HCT116 (cell line): ENCODE results near the gene FADS6. TPM values are rescaled to one million over a fixed set of nuclear protein-coding genes. Genes with fewer than 3 reads are reported as not detected.

Source experiments
- ATAC-seq: fragments of 200-7000 bp; cut with Tn5 transposase; 2 replicates; pipeline ENCODE4 v1.9.1; 2020; ENCODE audit warnings: mild to moderate bottlenecking, moderate library complexity
- BruUV-seq: library from RNA; stranded (reverse); fragments of 400-500 nt; replicated peaks from 2 replicates; lab custom pipeline; 2021; lab: Mats Ljungman, UMichigan
- CTCF ChIA-PET: fragments of 300-600 bp; sonication (Branson Sonifier 250); formaldehyde crosslinking; loops from one replicate; lab custom pipeline; 2021; ENCODE audit warnings: antibody characterized with exemption; lab: Charles Lee
- POLR2A ChIA-PET: fragments of 300-600, 350-600 bp; sonication (Branson Sonifier 250); formaldehyde crosslinking; loops from one replicate; lab custom pipeline; 2021; ENCODE audit warnings: antibody characterized with exemption; lab: Charles Lee
- RAD21 ChIA-PET, 2 experiments: fragments of 300-600 bp; sonication (Branson Sonifier 250); formaldehyde crosslinking; loops; one replicate each; lab custom pipeline; 2023; ENCODE audit warnings: low total read pairs in 2 of 2; ENCODE audit not compliant: uncharacterized antibody in 2 of 2, unreplicated experiment in 2 of 2, low non-redundant PET in 1 of 2; lab: Charles Lee
- DNase-seq: peaks from one replicate; pipeline ENCODE4 v3.0.0-alpha.2; 2010; ENCODE audit warnings: low read depth, low spot score
- H2AFZ ChIP-seq: fragments of 200-600 bp; shearing (Covaris generic), sonication (generic); 2 replicates; pipeline ENCODE4 v1.6.1; 2017; ENCODE audit warnings: low read depth, mixed run types, mixed read lengths, antibody characterized with exemption, low read length; ENCODE audit not compliant: poor library complexity, severe bottlenecking
- H3K27ac ChIP-seq: 2 replicates; pipeline ENCODE4 v1.5.1; 2012; ENCODE audit warnings: low read depth, low read length
- H3K27me3 ChIP-seq: fragments of 200-600 bp; sonication (generic); 2 replicates; pipeline ENCODE4 v1.6.1; 2016; ENCODE audit warnings: mixed run types, low read length, mixed read lengths; ENCODE audit not compliant: insufficient read depth
- H3K36me3 ChIP-seq, 2 experiments: fragments of 200-500 bp in 1 of 2; fragments of 200-600 bp in 1 of 2; sonication (Bioruptor generic) in 1 of 2; sonication (generic) in 1 of 2; 2 replicates each; pipeline versions ENCODE4 v1.5.1 to v1.6.1; 2014 to 2016; ENCODE audit warnings: low read length in 2 of 2, inconsistent platforms in 1 of 2, mixed read lengths in 1 of 2, mixed run types in 1 of 2; ENCODE audit not compliant: insufficient read depth in 2 of 2, control insufficient read depth in 1 of 2
- H3K4me1 ChIP-seq, 2 experiments: fragments of 200-600 bp in 1 of 2; sonication (generic) in 1 of 2; 2 replicates each; pipeline versions ENCODE4 v1.5.1 to v1.6.1; 2012 to 2017; ENCODE audit warnings: low read length in 2 of 2, inconsistent platforms in 1 of 2, mild to moderate bottlenecking in 1 of 2, mixed read lengths in 1 of 2, mixed run types in 1 of 2, moderate library complexity in 1 of 2; ENCODE audit not compliant: insufficient read depth in 2 of 2, control insufficient read depth in 1 of 2
- H3K4me2 ChIP-seq: fragments of 200-600 bp; sonication (generic); 2 replicates; pipeline ENCODE4 v1.6.1; 2017; ENCODE audit warnings: mixed run types, low read length, mixed read lengths
- H3K4me3 ChIP-seq, 2 experiments: fragments of 200-600 bp in 1 of 2; sonication (generic) in 1 of 2; replicated peaks in 1 of 2; 2 replicates each; pipeline ENCODE4 v1.5.1; 2011 to 2016; ENCODE audit warnings: low read length in 2 of 2, control low read depth in 1 of 2, low read depth in 1 of 2, mild to moderate bottlenecking in 1 of 2, mixed read lengths in 1 of 2, mixed run types in 1 of 2
- H3K79me2 ChIP-seq: fragments of 200-600 bp; sonication (generic); 2 replicates; pipeline ENCODE4 v1.6.1; 2017; ENCODE audit warnings: mild to moderate bottlenecking, mixed run types, low read length, moderate library complexity, mixed read lengths; ENCODE audit not compliant: insufficient read depth
- H3K9ac ChIP-seq: fragments of 200-600 bp; sonication (generic); 2 replicates; pipeline ENCODE4 v1.6.1; 2016; ENCODE audit warnings: low read length, mixed read lengths
- H3K9me2 ChIP-seq: fragments of 200-600 bp; sonication (generic), shearing (Covaris generic); 2 replicates; pipeline ENCODE4 v1.6.1; 2017; ENCODE audit warnings: mixed run types, mild to moderate bottlenecking, moderate library complexity; ENCODE audit not compliant: insufficient read depth
- H3K9me3 ChIP-seq, 2 experiments: fragments of 200-500 bp in 1 of 2; fragments of 200-600 bp in 1 of 2; sonication (Bioruptor generic) in 1 of 2; sonication (generic) in 1 of 2; 2 replicates each; pipeline ENCODE4 v1.6.1; 2014 to 2017; ENCODE audit warnings: low read length in 2 of 2, mixed read lengths in 2 of 2, inconsistent platforms in 1 of 2, low read depth in 1 of 2, mild to moderate bottlenecking in 1 of 2, mixed run types in 1 of 2, moderate library complexity in 1 of 2; ENCODE audit not compliant: control insufficient read depth in 1 of 2, insufficient read depth in 1 of 2
- H4K20me1 ChIP-seq: fragments of 200-600 bp; sonication (generic), shearing (Covaris generic); 2 replicates; pipeline ENCODE4 v1.6.1; 2017; ENCODE audit warnings: mixed run types, mild to moderate bottlenecking, moderate library complexity; ENCODE audit not compliant: insufficient read depth
- CBX3 ChIP-seq: IDR thresholded peaks from 2 replicates; pipeline ENCODE4 v1.6.1; 2012; ENCODE audit warnings: low read depth
- CEBPB ChIP-seq: IDR thresholded peaks from 2 replicates; pipeline ENCODE4 v1.6.1; 2012; ENCODE audit warnings: low read depth
- EGR1 ChIP-seq: IDR thresholded peaks from 2 replicates; pipeline ENCODE4 v1.6.1; 2012; ENCODE audit warnings: low read depth
- ELF1 ChIP-seq: IDR thresholded peaks from 2 replicates; pipeline ENCODE4 v1.6.1; 2012; ENCODE audit warnings: low read depth, borderline replicate concordance
- EZH2 ChIP-seq: fragments of 200-600 bp; sonication (generic); IDR thresholded peaks from 2 replicates; pipeline ENCODE4 v1.6.1; 2017; ENCODE audit warnings: antibody characterized with exemption, mixed run types
- FOSL1 ChIP-seq: IDR thresholded peaks from 2 replicates; pipeline ENCODE4 v1.6.1; 2012; ENCODE audit warnings: low read depth
- JUND ChIP-seq: IDR thresholded peaks from 2 replicates; pipeline ENCODE4 v1.6.1; 2012
- POLR2A ChIP-seq: IDR thresholded peaks from 2 replicates; pipeline ENCODE4 v1.7.0; 2011; ENCODE audit warnings: borderline replicate concordance; ENCODE audit not compliant: insufficient read depth, insufficient read length; ENCODE audit errors: extremely low read depth
- SIN3A ChIP-seq: IDR thresholded peaks from 2 replicates; pipeline ENCODE4 v1.6.1; 2012; ENCODE audit warnings: low read depth
- SRF ChIP-seq: IDR thresholded peaks from 2 replicates; pipeline ENCODE4 v1.6.1; 2012; ENCODE audit warnings: low read depth
- TCF7L2 ChIP-seq: IDR thresholded peaks from 2 replicates; pipeline ENCODE4 v1.7.0; 2011; ENCODE audit warnings: borderline replicate concordance, inconsistent platforms; ENCODE audit not compliant: insufficient read depth, insufficient read length; ENCODE audit errors: extremely low read depth
- YY1 ChIP-seq: IDR thresholded peaks from 2 replicates; pipeline ENCODE4 v1.6.1; 2011; ENCODE audit warnings: low read length, low read depth, moderate library complexity, mild to moderate bottlenecking; ENCODE audit not compliant: insufficient replicate concordance; ENCODE audit errors: extremely low read depth
- ZNF274 ChIP-seq: fragments of 200-500 bp; sonication (Bioruptor generic); IDR thresholded peaks from 2 replicates; pipeline ENCODE4 v1.6.1; 2014; ENCODE audit warnings: mild to moderate bottlenecking, low read depth, low read length, inconsistent platforms
- intact Hi-C: fragments of 100-400 bp; cut with micrococcal nuclease; formaldehyde crosslinking; loops from 2 replicates; pipeline ENCODE4 v1.10.0; 2022
- total RNA-seq: library from RNA; stranded (reverse); gene quantifications from one replicate; pipeline ENCODE4 v1.2.1, GENCODE V29; 2021; ENCODE audit not compliant: unreplicated experiment
- TF ChIP-seq, protein P1 (sequence below): IDR thresholded peaks from 2 replicates; pipeline ENCODE4 v1.6.1; 2012
- TF ChIP-seq, protein P2 (sequence below): IDR thresholded peaks from 2 replicates; pipeline ENCODE4 v1.6.1; 2012
- TF ChIP-seq, protein P3 (sequence below), 3 experiments: fragments of 200-600 bp in 1 of 3; sonication (generic) in 1 of 3; IDR thresholded peaks in 2 of 3; conservative IDR thresholded peaks in 1 of 3; 2 replicates each; pipeline ENCODE4 v1.5.1; 2012 to 2017; ENCODE audit warnings: low read depth in 2 of 3, low read length in 2 of 3, antibody characterized with exemption in 1 of 3, borderline replicate concordance in 1 of 3, control low read depth in 1 of 3, mild to moderate bottlenecking in 1 of 3, mixed read lengths in 1 of 3, mixed run types in 1 of 3, moderate library complexity in 1 of 3; ENCODE audit not compliant: insufficient read depth in 1 of 3

Gene FADS6
- total RNA-seq, 1 experiment from 2014 or later, result not detected

DNA sequence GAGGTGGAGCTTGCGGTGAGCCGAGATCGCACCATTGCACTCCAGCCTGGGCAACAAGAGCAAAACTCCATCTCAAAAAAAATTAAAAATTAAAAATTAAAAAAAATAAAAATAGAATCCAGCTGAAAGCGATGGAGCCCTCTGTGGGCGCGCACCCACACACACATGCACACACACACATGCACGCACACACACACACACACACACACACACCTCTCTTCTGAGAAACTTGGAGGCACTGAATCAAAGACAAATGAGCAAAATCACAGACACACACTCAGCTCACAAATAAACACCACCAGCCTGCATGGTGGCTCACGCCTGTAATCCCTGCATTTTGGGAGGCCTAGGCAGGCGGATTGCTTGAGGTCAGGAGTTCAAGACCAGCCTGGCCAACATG, 9.6 kb upstream of the FADS6 start:
- intact Hi-C loops, result no loop called here
- H3K9me3 ChIP-seq, result no peaks in the 10 kb centered on the region
- no peak overlapping the region for H3K4me3 ChIP-seq
- no peaks in the 10 kb centered on the region for H4K20me1 ChIP-seq
- no peak overlapping the region for H3K4me2 ChIP-seq
- POLR2A ChIA-PET, result no interaction called here
- H3K9me2 ChIP-seq, result no peaks in the 10 kb centered on the region
- H3K27me3 ChIP-seq, result no peaks in the 10 kb centered on the region
- DNase-seq (no peak), ATAC-seq (no peak)
- no peaks in the 10 kb centered on the region for H3K79me2 ChIP-seq
- RAD21 ChIA-PET, result no interaction called here
- no peak overlapping the region for H3K9ac ChIP-seq
- H3K4me1 ChIP-seq, result peaks cover 3 to 26% of the 10 kb centered on the region in 2 experiments
- H3K27ac ChIP-seq, result no peak overlapping the region
- CTCF ChIA-PET, result no interaction called here
- TF ChIP-seq EGR1 (no peak), POLR2A (no peak), FOSL1 (no peak), CEBPB (no peak), TCF7L2 (no peak), CBX3 (no peak), EZH2 (no peak), ELF1 (no peak), SIN3A (no peak), JUND (no peak), YY1 (no peak), SRF (no peak), ZNF274 (no peak)
- TF ChIP-seq, protein P1, sequence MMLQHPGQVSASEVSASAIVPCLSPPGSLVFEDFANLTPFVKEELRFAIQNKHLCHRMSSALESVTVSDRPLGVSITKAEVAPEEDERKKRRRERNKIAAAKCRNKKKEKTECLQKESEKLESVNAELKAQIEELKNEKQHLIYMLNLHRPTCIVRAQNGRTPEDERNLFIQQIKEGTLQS, result no peak
- TF ChIP-seq, protein P2, sequence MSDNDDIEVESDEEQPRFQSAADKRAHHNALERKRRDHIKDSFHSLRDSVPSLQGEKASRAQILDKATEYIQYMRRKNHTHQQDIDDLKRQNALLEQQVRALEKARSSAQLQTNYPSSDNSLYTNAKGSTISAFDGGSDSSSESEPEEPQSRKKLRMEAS, result no peak
- TF ChIP-seq, protein P3, sequence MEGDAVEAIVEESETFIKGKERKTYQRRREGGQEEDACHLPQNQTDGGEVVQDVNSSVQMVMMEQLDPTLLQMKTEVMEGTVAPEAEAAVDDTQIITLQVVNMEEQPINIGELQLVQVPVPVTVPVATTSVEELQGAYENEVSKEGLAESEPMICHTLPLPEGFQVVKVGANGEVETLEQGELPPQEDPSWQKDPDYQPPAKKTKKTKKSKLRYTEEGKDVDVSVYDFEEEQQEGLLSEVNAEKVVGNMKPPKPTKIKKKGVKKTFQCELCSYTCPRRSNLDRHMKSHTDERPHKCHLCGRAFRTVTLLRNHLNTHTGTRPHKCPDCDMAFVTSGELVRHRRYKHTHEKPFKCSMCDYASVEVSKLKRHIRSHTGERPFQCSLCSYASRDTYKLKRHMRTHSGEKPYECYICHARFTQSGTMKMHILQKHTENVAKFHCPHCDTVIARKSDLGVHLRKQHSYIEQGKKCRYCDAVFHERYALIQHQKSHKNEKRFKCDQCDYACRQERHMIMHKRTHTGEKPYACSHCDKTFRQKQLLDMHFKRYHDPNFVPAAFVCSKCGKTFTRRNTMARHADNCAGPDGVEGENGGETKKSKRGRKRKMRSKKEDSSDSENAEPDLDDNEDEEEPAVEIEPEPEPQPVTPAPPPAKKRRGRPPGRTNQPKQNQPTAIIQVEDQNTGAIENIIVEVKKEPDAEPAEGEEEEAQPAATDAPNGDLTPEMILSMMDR (IDR thresholded peaks at IDR 0.05 in 2 of 3, conservative IDR thresholded peaks at IDR 0.05 in 1 of 3; ENCODE audit: borderline replicate concordance in 1 of 3, insufficient read depth in 1 of 3, low read depth in 2 of 3, low read length in 2 of 3), result no peak
- no peaks in the 10 kb centered on the region for H3K36me3 ChIP-seq
- BruUV-seq, result no TSS peak
- no peak overlapping the region for H2AFZ ChIP-seq
